Measurements from ENCODE around the gene RIPOR2.
"Not testable (repeated sequence)": the region's sequence is repeated elsewhere in the genome, so short reads cannot be mapped to it uniquely, and the experiment has no call there.

Gene RIPOR2

GRCh38 chr6:24764833-24765828, 170.6 kb downstream of the RIPOR2 start:
- not testable (repeated sequence) for DNase-seq (ENCODE audit: low spot score)

- DNase-seq (ENCODE audit: low spot score): no peak
Observed at GRCh38 chr6:24763578-24763977, 172.2 kb downstream of the RIPOR2 start.

- DNase-seq (ENCODE audit: low spot score): no peak
Observed at GRCh38 chr6:24761851-24762250, 173.9 kb downstream of the RIPOR2 start.

- DNase-seq (ENCODE audit: low spot score): no peak
Observed at GRCh38 chr6:24761193-24761835, 174.4 kb downstream of the RIPOR2 start.

GRCh38 chr6:24760210-24760609, 175.6 kb downstream of the RIPOR2 start:
- no peak for DNase-seq (ENCODE audit: low spot score)

GRCh38 chr6:24759718-24760117, 176.0 kb downstream of the RIPOR2 start:
- DNase-seq (ENCODE audit: low spot score): no peak

- DNase-seq (ENCODE audit: low spot score): no peak
Observed at GRCh38 chr6:24757611-24758010, 178.1 kb downstream of the RIPOR2 start.

GRCh38 chr6:24755279-24755678, 180.5 kb downstream of the RIPOR2 start:
- no peak for DNase-seq (ENCODE audit: low spot score)

GRCh38 chr6:24754378-24754777, 181.4 kb downstream of the RIPOR2 start:
- DNase-seq (ENCODE audit: low spot score): not testable (repeated sequence)
